ENCODE data around the gene KRTAP1-5. TPM values are rescaled to one million over a fixed set of nuclear protein-coding genes. Genes with fewer than 3 reads are reported as not detected.

Gene KRTAP1-5
- not detected for total RNA-seq

GRCh38 chr17:41026715-41027471, at the start of gene KRTAP1-5:
Gene KRTAP1-5 (minus strand): TSS chr17:41027208. CDS start chr17:41027155, 53 bp downstream.
- WGBS, 2 donors, result 89 to 90% methylated on average over 7 to 9 of the region's 9 CpGs
- intact Hi-C loops (cut with DNase I), result no loop called here
- no peaks in the 10 kb centered on the region for H3K9me3 ChIP-seq
- no peak within 1 kb of the TSS for H3K4me3 ChIP-seq (replicated peaks in 1 of 3)
- no peaks in the 10 kb centered on the region for H3K36me3 ChIP-seq
- no peaks in the 10 kb centered on the region for H3K27me3 ChIP-seq
- no peak within 1 kb of the TSS for H3K27ac ChIP-seq
- TF ChIP-seq POLR2A (IDR thresholded peaks at IDR 0.05) (no peak), CTCF (IDR thresholded peaks at IDR 0.05) (no peak)
- DNase-seq, result no peak
- no peaks in the 10 kb centered on the region for H3K4me1 ChIP-seq

- Histone ChIP-seq H3K4me3 (replicated peaks in 1 of 3) (no peak overlapping the region), H3K36me3 (no peaks in the 10 kb centered on the region), H3K27ac (no peak overlapping the region), H3K4me1 (no peaks in the 10 kb centered on the region), H3K9me3 (no peaks in the 10 kb centered on the region), H3K27me3 (no peaks in the 10 kb centered on the region)
- intact Hi-C loops (cut with DNase I), result no loop called here
- TF ChIP-seq CTCF (IDR thresholded peaks at IDR 0.05), result no peak
- no peak for TF ChIP-seq POLR2A (IDR thresholded peaks at IDR 0.05)
- DNase-seq, result no peak
Observed at GRCh38 chr17:41076788-41077187, 49.8 kb upstream of the KRTAP1-5 start.

GRCh38 chr17:41073676-41074075, 46.7 kb upstream of the KRTAP1-5 start:
- WGBS, 2 donors, result 93% methylated on average over 2 of the region's 2 CpGs
- no peaks in the 10 kb centered on the region for H3K4me1 ChIP-seq
- no peaks in the 10 kb centered on the region for H3K36me3 ChIP-seq
- H3K9me3 ChIP-seq, result no peaks in the 10 kb centered on the region
- no peaks in the 10 kb centered on the region for H3K27me3 ChIP-seq
- no peak overlapping the region for H3K27ac ChIP-seq
- TF ChIP-seq POLR2A (IDR thresholded peaks at IDR 0.05) (no peak), CTCF (IDR thresholded peaks at IDR 0.05) (no peak)
- no peak for DNase-seq
- H3K4me3 ChIP-seq (replicated peaks in 1 of 3), result no peak overlapping the region
- intact Hi-C loops (cut with DNase I), result no loop called here

- no peak for DNase-seq
- Histone ChIP-seq H3K9me3 (no peaks in the 10 kb centered on the region), H3K27me3 (no peaks in the 10 kb centered on the region), H3K36me3 (no peaks in the 10 kb centered on the region), H3K4me3 (replicated peaks in 1 of 3) (no peak overlapping the region), H3K4me1 (no peaks in the 10 kb centered on the region), H3K27ac (no peak overlapping the region)
- WGBS, 2 donors, result 93 to 98% methylated on average over 5 of the region's 5 CpGs
- intact Hi-C loops (cut with DNase I), result no loop called here
- TF ChIP-seq POLR2A (IDR thresholded peaks at IDR 0.05) (no peak), CTCF (IDR thresholded peaks at IDR 0.05) (no peak)
Observed at GRCh38 chr17:41071606-41072360, 44.8 kb upstream of the KRTAP1-5 start.

GRCh38 chr17:41069031-41069430, 42.0 kb upstream of the KRTAP1-5 start:
- WGBS, 2 donors, result 74 to 86% methylated on average over 3 of the region's 3 CpGs
- Histone ChIP-seq H3K27ac (no peak overlapping the region), H3K4me3 (replicated peaks in 1 of 3) (no peak overlapping the region), H3K9me3 (no peaks in the 10 kb centered on the region), H3K36me3 (no peaks in the 10 kb centered on the region), H3K4me1 (no peaks in the 10 kb centered on the region), H3K27me3 (no peaks in the 10 kb centered on the region)
- TF ChIP-seq CTCF (IDR thresholded peaks at IDR 0.05) (no peak), POLR2A (IDR thresholded peaks at IDR 0.05) (no peak)
- intact Hi-C loops (cut with DNase I), result no loop called here
- no peak for DNase-seq
